K562 (cell line): ENCODE data around the gene LASP1NB.

Source experiments
- ATAC-seq: fragments of 200-7000 bp; cut with Tn5 transposase; 3 replicates; pipeline ENCODE4 v1.9.1; 2020; ENCODE audit warnings: moderate library complexity
- BruUV-seq: library from RNA; stranded (reverse); fragments of 400-500 nt; replicated peaks from 2 replicates; lab custom pipeline; 2021; lab: Mats Ljungman, UMichigan
- CTCF ChIA-PET: fragments of 300-600 bp; formaldehyde crosslinking; extraction: SDS; loops from one replicate; lab custom pipeline; 2021; ENCODE audit warnings: low intra/inter-chr PET ratio; lab: Yijun Ruan, JAX
- POLR2A ChIA-PET: fragments of 300-600, 350-650 bp; sonication (Branson Sonifier 250); formaldehyde crosslinking; extraction: SDS; loops from one replicate; lab custom pipeline; 2021; ENCODE audit warnings: antibody characterized with exemption, inconsistent platforms; lab: Yijun Ruan, JAX
- DNase-seq, 4 experiments: peaks; one replicate each; pipeline versions ENCODE4 v3.0.0 to v3.0.0-alpha.2; 2011 to 2018; ENCODE audit warnings: low spot score in 3 of 4, mixed read lengths in 3 of 4; ENCODE audit errors: extremely low read depth in 1 of 4
- FAIRE-seq: peaks from 2 replicates; lab custom pipeline; 2011; peaks lifted over from hg19 to GRCh38; lab: Jason Lieb, UNC
- H2AFZ ChIP-seq: 2 replicates; pipeline ENCODE4 v1.6.0; 2011; ENCODE audit warnings: low read depth, low read length, control low read depth, inconsistent platforms
- H3K27ac ChIP-seq: fragments of 200-600 bp; 3 replicates; pipeline ENCODE4 v1.8.0; 2011; ENCODE audit warnings: low read depth, mild to moderate bottlenecking, control low read depth, inconsistent platforms, low read length, moderate library complexity, mixed read lengths; ENCODE audit errors: extremely low read depth
- H3K27me3 ChIP-seq, 2 experiments: fragments of 300-600 bp in 1 of 2; 2 replicates in 1 of 2; 3 replicates in 1 of 2; pipeline versions ENCODE4 v1.6.0 to v1.8.0; 2011; ENCODE audit warnings: inconsistent platforms in 2 of 2, low read length in 2 of 2, mild to moderate bottlenecking in 1 of 2, mixed read lengths in 1 of 2, moderate library complexity in 1 of 2; ENCODE audit not compliant: control insufficient read depth in 2 of 2, insufficient read depth in 2 of 2
- H3K36me3 ChIP-seq: fragments of 300-600 bp; 3 replicates; pipeline ENCODE4 v1.8.0; 2011; ENCODE audit warnings: mild to moderate bottlenecking, low read length, inconsistent platforms; ENCODE audit not compliant: control insufficient read depth, insufficient read depth
- H3K4me1 ChIP-seq, 2 experiments: fragments of 200-600 bp in 1 of 2; replicated peaks in 1 of 2; 2 replicates in 1 of 2; 3 replicates in 1 of 2; pipeline versions ENCODE4 v1.5.1 to v1.8.0; 2011; ENCODE audit warnings: inconsistent platforms in 2 of 2, low read length in 2 of 2, mild to moderate bottlenecking in 1 of 2, mixed read lengths in 1 of 2, moderate library complexity in 1 of 2; ENCODE audit not compliant: control insufficient read depth in 2 of 2, insufficient read depth in 2 of 2
- H3K4me2 ChIP-seq: 2 replicates; pipeline ENCODE4 v1.6.1; 2011; ENCODE audit warnings: low read length, control low read depth, inconsistent platforms, mixed read lengths; ENCODE audit not compliant: insufficient read depth
- H3K4me3 ChIP-seq: fragments of 200-600 bp; sonication (generic), shearing (Covaris generic); 2 replicates; pipeline ENCODE4 v1.5.1; 2016; ENCODE audit warnings: control low read depth, inconsistent platforms
- H3K79me2 ChIP-seq: fragments of 200-600 bp; 3 replicates; pipeline ENCODE4 v1.8.0; 2011; ENCODE audit warnings: low read length, inconsistent platforms; ENCODE audit not compliant: control insufficient read depth, insufficient read depth
- H3K9ac ChIP-seq, 2 experiments: 2 replicates each; pipeline versions ENCODE4 v1.6.0 to v1.6.1; 2011; ENCODE audit warnings: low read depth in 2 of 2, low read length in 2 of 2, control low read depth in 1 of 2, inconsistent platforms in 1 of 2, mild to moderate bottlenecking in 1 of 2, mixed read lengths in 1 of 2; ENCODE audit not compliant: insufficient read depth in 1 of 2
- H3K9me1 ChIP-seq: one replicate; pipeline ENCODE4 v1.6.0; 2011; ENCODE audit warnings: inconsistent platforms, mild to moderate bottlenecking, low read length, moderate library complexity; ENCODE audit not compliant: control insufficient read depth, insufficient read depth
- H3K9me3 ChIP-seq: replicated peaks from 2 replicates; pipeline ENCODE4 v1.5.1; 2011; ENCODE audit warnings: low read depth, low read length, inconsistent platforms; ENCODE audit not compliant: control insufficient read depth, insufficient read depth
- H4K20me1 ChIP-seq: replicated peaks from 2 replicates; pipeline ENCODE4 v1.6.1; 2011; ENCODE audit warnings: low read length, inconsistent platforms, mixed read lengths; ENCODE audit not compliant: control insufficient read depth, insufficient read depth
- HDAC6 ChIP-seq: IDR thresholded peaks from 2 replicates; pipeline ENCODE4 v1.6.1; 2012; ENCODE audit warnings: low read depth, mild to moderate bottlenecking, control low read depth, inconsistent platforms, low read length, moderate library complexity
- MGA ChIP-seq: fragments of 450-650 bp; IDR thresholded peaks from 2 replicates; pipeline ENCODE4 v1.6.1; 2016; ENCODE audit warnings: mild to moderate bottlenecking, moderate library complexity
- NCOA2 ChIP-seq, 2 experiments: fragments of 450-650 bp; IDR thresholded peaks; 2 replicates each; pipeline ENCODE4 v1.6.1; 2018; ENCODE audit warnings: mild to moderate bottlenecking in 2 of 2, moderate library complexity in 1 of 2; ENCODE audit not compliant: partially characterized antibody in 2 of 2
- NFATC3 ChIP-seq: fragments of 450-650 bp; IDR thresholded peaks from 2 replicates; pipeline ENCODE4 v1.6.1; 2017; ENCODE audit warnings: mild to moderate bottlenecking
- NUFIP1 ChIP-seq: fragments of 450-650 bp; IDR thresholded peaks from 2 replicates; pipeline ENCODE4 v1.6.1; 2018; ENCODE audit not compliant: partially characterized antibody
- UBTF ChIP-seq, 2 experiments: IDR thresholded peaks; 2 replicates each; pipeline ENCODE4 v1.6.1; 2012; ENCODE audit warnings: improper control_type of control experiment in 2 of 2, low read depth in 2 of 2, low read length in 2 of 2, borderline replicate concordance in 1 of 2
- ZBTB26 ChIP-seq: fragments of 450-650 bp; formaldehyde crosslinking; IDR thresholded peaks from 2 replicates; pipeline ENCODE4 v1.4.0; 2022; ENCODE audit warnings: missing genetic modification characterization
- ZNF551 ChIP-seq: fragments of 250-450 bp; sonication (Bioruptor Pico); IDR thresholded peaks from 2 replicates; pipeline ENCODE4 v1.5.0; 2021; ENCODE audit warnings: mild to moderate bottlenecking, moderate library complexity
- in situ Hi-C: fragments of 300-500 bp; cut with MboI; formaldehyde crosslinking; loops from 4 replicates; pipeline ENCODE4 v1.15.0; 2018; ENCODE audit warnings: inconsistent platforms, mixed read lengths
- intact Hi-C: fragments of 100-400 bp; cut with micrococcal nuclease; formaldehyde crosslinking; loops from 2 replicates; pipeline ENCODE4 v1.14.2; 2022

The LASP1NB gene

GRCh38 chr17:38939987-38940386 is 14.6 kb downstream of the LASP1NB start:
- FAIRE-seq: no peak
- CTCF ChIA-PET: no interaction called here
- TF ChIP-seq NCOA2 (IDR thresholded peaks at IDR 0.05; ENCODE audit: partially characterized antibody in 2 of 2): no peak
- no peak for TF ChIP-seq ZNF551 (CRISPR knock-in tag)
- no peak for TF ChIP-seq NUFIP1
- TF ChIP-seq MGA: no peak
- no peak for TF ChIP-seq UBTF (IDR thresholded peaks at IDR 0.05; ENCODE audit: borderline replicate concordance in 1 of 2, low read depth in 2 of 2, low read length in 2 of 2)
- no peak for TF ChIP-seq NFATC3
- TF ChIP-seq ZBTB26: no peak
- TF ChIP-seq HDAC6: no peak

More at GRCh38 chr17:38939987-38940386, 14.6 kb downstream of the LASP1NB start:
- Histone ChIP-seq H3K36me3 (no peaks in the 10 kb centered on the region), H3K27ac (no peak overlapping the region), H3K4me2 (no peak overlapping the region), H4K20me1 (no peaks in the 10 kb centered on the region), H3K9ac (no peak overlapping the region), H3K4me3 (no peak overlapping the region), H3K4me1 (no peaks in the 10 kb centered on the region), H3K9me1 (no peaks in the 10 kb centered on the region), H3K9me3 (no peaks in the 10 kb centered on the region), H2AFZ (no peak overlapping the region), H3K27me3 (no peaks in the 10 kb centered on the region), H3K79me2 (no peaks in the 10 kb centered on the region)
- POLR2A ChIA-PET: interaction anchor here (0.6 kb wide), 1 partner anchor 110 kb away, joined by 3 read pairs; no protein-coding TSS in a partner anchor
- DNase-seq: no peak
- intact Hi-C loops (no loop called here), in situ Hi-C loops (no loop called here)
- ATAC-seq: no peak
- BruUV-seq: no TSS peak
